Stimulated activated CD4-positive, alpha-beta T cell treated with anti-CD3 and anti-CD28 coated beads, TNF-alpha, amount 100 ng/mL, for 24 hours (primary cell): Measurements from ENCODE around the gene DND1.
"Not testable (repeated sequence)": the region's sequence is repeated elsewhere in the genome, so short reads cannot be mapped to it uniquely, and the experiment has no call there.

Source experiments
- DNase-seq, 3 experiments: peaks; one replicate each; pipeline ENCODE4 v3.0.0-alpha.2; 2020; ENCODE audit warnings: low read depth in 3 of 3

Gene DND1

DNA sequence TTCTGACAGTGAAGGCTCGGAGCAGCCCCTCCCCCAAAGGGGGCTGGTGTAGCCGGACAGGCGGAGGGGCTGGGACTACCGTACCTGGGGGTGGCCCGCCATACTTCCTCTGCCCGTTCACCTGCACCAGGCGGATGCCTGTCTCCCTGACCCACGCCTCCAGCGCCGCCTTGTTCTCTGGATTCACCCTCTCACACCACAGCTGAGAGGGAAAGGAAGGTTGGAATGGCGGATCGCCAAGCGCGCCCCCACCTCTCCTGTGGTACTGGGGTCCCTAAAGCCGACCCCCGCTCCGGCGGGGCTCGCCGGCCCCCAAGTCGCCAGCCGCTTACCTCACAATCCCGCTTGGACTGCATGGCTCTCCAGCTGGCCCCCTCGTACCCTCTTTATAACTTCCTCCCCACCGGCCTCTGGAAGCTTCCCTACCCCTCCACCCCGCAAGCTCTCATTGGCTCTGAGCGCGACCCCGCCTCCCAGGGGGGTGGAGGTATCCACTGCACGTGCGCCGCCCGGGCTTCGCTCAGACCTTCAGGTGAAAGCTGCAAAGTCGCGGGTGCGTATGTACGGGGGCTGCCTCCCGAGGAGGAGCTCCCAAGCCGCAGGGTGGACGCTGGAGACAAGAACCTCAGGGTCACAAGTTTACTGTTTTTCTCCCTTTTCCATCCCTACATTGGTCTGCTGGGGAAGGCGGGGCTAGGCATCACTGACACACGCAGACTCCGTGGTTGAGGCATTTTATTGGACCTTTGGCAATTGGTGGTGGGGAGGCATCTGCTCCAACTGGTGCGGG is at the start of gene DND1:
DND1 (minus strand) TSS at position 390 of the 790 bp plus-strand sequence; CDS start at position 356, 34 bp downstream.
- DNase-seq = no peak

DNA sequence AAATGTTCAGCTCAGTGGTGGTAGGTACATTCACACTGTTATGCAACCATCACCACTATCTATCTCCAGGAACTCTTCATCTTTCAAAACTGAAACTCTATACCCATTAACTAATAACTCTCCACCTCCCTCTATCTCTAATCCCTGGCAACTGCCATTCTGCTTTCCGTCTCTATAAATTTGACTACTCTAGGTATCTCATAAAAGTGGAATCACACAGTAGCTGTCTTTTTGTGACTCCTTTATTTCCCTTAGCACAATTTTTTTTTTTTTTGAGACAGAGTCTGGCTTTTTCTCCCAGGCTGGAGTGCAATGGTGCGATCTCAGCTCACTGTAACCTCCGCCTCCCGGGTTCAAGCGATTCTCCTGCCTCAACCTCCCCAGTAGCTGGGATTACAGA is 48.0 kb upstream of the DND1 start:
- DNase-seq = not testable (repeated sequence)

DNA sequence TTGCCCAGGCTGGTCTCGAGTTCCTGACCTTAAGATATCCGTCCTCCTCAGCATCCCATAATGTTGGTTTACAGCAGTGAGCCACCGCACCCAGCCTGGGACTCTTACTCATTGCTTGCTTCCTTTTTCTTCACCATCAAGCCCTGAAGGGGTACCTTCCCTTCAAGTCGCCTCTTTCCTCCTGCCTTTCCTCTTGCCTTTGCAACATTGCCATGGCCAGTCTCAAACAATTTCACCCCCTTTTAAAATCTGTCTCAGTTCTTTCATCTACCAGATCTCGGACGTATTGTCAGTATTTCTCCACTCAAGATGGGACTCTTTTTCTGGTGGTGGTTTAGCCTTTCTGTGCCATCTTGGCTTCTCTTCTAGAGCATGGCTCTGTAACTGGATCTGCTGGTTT is 47.4 kb upstream of the DND1 start:
- not testable (repeated sequence) for DNase-seq

DNA sequence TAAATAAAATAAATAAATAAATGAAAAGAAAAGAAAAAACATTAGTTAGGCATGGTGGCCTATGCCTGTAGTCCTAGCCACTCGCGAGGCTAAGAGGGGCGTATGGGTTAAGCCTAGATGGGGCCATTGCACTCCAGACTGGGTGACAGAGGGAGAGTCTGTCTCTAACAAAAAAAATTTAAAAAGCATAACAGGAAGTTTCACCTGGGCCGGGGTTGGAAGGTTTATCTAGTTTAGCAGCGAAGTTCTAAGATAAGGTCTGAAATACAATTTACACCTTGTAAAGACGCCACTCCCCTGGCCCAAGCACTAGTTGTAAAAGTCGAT is 44.9 kb upstream of the DND1 start:
- DNase-seq = no peak

DNA sequence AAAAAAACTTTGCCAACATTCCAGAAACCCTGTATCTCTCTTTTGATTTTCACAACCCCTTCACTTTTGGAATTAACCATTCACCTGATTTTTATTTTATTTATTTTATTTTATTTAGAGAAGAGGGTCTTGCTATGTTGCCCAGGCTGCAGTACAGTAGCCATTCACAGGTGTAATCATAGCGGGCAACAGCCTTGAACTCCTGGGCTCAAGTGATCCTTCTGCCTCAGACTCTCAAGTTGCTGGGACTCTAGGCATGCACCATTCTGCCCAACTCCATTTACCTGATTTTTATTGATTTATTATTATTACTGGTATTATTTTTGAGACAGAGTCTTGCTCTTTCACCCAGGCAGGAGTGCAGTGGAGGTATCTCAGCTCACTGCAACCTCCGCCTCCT is 42.9 kb upstream of the DND1 start:
- DNase-seq = not testable (repeated sequence)

DNA sequence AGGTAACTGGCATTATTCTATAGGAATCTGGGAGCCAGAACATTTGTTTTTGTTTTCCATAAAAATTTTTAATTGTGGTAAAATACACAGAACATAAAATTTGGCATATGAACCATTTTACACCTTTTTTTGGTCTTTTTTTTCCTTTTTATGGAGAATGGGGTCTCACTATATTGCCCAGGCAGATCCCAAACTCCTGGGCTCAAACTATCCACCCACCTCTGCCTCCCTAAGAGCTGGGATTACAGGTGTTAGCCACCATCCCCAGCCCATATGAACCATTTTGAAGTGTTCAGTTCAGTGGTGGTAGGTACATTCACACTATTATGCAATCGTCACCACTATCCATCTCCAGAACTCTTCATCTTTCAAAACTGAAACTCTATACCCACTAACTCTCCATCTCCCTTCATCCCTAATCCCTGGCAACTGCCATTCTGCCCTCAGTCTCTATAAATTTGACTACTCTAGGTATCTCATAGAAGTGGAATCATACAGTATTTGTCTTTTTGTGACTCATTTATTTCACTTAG is 40.3 kb upstream of the DND1 start:
- no peak for DNase-seq

DNA sequence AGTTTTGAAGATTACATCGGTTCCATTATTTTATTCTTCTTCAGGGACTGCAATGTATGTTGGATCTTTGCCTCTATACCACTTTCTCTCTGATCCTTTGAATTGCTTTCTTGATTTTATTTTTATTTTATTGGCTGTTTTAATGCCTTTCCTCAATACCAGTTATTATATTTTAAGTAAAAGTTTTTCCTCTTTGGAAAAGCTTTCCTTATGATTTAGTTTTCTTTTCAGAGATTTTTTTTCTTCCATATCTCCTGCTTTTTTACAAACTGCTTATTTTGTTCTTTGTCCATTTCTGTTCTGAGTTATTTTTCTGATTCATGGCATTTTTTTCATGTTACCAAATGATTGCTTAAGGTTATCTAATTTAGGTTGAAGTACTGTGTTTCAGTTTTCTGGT is 38.4 kb upstream of the DND1 start:
- DNase-seq = no peak

DNA sequence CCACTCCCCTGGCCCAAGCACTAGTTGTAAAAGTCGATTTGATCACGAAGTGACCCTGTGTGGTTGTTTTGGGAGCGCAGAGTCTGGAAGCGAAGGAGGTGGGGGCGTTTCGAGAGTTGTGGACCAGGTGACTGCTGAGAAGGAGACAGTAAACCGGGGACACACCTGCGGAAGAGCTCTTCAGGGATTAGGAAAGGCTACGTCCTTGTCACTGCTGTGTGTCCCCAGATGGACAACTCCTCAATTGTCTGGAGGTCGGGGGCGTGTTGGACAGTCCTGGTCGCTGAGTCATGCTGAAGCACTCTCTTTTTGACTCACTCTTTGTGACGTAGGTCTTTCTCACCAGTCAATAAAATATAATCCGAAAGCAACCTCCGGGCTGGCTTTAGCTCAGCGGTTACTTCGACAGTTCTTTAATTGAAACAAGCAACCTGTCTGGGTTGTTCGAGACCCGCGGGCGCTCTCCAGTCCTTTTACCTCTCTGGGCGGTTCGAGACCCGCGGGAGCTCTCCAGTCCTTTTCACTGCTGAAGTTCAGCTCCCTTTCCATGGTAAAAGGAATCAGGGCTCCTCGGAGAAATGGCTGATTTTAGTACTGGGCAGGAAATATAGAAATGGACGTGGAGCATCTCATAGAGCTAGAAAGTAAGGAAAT is 37.6 kb upstream of the DND1 start:
- peak; percentile 80 to 87 (median 80) for DNase-seq

DNA sequence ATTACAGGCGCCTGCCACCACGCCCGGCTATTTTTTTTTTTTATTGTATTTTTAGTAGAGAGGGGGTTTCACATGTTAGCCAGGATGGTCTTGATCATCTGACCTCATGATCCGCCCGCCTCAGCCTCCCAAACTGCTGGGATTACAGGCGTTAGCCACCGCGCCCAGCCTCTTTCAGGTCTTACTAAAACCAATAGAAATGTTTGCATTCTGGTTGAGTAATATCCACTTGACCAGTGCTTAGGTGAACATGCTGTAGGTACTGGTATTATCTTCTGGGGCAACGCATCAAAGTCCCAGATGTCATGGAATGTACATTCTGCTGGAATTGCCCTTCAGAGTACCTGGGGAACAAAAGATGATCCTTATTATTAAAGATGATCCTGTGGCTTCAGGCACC is 35.4 kb upstream of the DND1 start:
- DNase-seq = not testable (repeated sequence)

DNA sequence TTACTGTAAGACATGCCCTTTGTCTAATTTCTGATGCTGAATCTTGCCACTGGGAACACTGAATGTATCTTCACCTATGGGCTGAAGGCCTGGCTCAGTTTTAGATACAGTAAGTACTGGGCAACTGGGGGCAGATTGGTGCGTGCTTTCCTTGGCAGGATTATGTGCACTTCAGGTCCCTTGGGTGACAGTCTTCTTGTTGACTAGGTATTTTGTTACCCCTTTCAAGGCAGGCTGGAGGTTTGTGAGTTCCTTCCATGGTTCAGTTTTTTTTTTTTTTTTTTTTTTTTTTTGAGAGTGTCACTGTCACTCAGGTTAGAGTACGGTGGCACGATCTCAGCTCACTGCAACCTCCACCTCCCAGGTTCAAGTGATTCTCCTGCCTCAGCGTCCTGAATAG is 34.4 kb upstream of the DND1 start:
- DNase-seq = no peak

DNA sequence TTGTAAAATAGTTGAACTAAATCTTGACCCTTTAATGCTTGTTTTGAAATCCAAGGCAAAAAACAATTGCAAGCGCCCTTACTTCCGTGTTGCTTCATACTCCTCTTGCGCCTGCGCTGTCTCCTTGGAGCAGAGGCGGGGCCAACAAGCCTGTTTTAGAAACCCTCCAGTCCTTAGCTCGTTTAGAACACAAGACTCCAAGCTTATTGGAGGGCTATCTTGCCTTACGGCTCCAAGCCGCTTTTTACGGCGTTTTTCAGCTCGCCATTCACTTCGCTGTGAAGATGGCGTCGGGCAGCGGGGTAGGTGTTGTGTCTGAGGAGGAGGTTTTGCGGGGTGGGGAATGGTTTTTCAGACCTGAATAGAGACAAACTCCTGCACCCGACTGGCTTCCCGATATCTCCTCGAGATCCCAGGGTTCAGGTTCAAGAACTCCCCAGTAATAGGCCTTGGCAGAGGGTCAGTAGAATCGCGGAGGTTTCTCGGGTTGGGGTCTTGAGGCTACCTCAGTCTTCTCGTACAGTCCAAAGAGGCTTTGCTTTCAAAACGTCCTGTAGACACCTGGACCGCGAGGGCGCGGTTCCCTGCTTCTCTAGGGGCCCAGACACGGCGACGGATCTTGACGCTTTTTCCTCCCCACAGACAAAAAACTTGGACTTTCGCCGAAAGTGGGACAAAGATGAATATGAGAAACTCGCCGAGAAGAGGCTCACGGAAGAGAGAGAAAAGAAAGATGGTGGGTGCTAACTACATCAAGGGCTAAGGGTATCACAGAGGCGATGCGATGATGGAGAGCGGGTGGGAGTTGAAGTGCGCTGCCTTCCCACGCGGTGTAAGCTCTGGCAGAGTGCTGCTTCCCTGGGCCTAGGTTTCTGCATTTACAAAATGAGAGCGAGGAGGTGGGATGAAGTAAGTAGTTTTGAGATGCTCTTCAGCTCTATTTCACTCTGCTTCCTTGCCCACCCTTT is 27.1 kb upstream of the DND1 start, which contains the start of gene ZMAT2:
ZMAT2 (plus strand) TSS at position 271 of the 968 bp plus-strand sequence; CDS start at position 285, 14 bp downstream.
- peak; percentile 81 to 90 (median 90) for DNase-seq

DNA sequence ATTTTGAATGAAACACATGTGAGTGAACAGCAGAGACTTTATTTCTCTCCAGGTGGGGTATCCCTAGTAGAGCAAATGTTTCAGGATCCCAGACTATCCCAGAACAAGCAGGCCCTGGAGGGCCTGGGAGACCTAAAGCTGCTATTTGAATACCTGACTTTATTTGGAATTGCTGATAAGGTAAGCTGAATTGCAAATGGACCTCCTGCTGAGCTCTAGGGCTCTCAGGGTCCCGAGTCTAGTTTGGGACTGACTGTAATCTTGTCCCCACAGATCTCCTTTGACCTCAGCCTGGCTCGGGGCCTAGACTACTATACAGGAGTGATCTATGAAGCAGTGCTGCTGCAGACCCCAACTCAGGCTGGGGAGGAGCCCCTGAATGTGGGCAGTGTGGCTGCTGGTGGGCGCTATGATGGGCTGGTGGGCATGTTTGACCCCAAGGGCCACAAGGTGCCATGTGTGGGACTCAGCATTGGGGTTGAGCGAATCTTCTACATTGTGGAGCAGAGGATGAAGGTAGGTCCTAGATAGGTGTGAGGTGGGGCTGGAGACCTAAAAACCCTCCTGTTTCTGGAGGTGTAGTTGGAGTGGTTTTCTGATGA is 23.6 kb upstream of the DND1 start:
- no peak for DNase-seq

DNA sequence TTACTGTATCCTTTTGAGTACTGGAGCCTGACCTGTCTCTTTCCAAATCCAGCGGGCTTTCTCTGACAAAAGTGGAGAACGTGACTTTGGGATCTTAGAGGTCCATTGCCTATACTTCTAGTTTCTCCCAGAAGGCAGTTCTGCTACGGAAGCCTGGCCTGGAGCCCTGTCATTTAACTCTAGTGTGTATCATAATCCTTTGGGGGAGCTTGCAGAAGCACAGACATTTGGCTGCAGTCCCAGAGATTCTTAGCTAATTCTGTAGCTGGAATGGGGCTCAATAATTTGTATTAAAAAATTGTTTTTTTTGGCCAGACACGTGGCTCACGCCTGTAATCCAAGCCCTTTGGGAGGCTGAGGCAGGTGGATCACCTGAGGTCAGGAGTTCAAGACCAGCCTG is 20.9 kb upstream of the DND1 start:
- DNase-seq = no peak

DNA sequence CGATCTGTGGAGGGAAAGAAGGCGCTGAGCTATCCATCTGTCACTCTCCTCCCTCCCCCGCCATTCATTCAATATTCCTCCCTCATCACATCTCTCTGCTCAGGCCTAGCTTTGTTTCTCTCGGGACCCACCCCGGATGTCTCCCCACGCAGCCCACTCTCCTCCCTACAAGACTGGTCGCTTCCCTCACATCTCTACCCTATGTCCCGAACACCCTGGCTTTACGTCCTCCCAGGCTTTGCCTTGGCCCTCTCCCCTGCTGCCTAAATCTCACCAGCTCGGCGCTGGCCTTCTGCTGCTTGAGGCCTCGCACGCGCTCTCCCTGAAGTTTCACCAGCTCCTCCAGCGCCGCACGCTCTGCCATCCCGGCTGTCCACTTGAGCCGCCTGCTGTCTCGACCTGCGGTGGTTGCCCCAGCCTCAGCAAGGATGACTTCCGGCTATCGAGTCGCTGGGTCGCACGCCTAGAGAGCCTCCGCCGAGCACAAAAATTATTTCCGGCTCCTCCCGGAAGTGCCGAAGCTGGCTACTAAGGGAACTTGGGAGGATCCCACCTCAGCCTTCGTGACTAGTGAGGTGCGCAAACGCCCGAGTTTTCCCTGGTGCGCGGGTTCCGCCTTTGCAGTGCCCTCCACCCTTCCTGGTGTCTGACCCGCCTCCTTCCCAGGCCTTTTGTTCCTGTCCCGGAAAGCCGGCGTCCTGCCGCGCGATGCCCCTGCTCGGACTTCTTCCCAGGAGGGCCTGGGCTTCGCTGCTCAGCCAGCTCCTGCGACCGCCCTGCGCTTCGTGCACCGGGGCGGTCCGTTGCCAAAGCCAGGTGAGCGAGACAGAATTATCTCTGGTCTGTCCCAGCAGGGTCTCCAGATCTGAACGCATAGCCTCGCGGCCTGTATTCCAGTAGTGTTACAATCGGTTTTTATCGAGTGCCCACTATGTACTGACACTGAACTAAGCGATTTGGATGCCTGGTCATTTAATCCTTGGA is 17.9 kb upstream of the DND1 start, which contains the start of the genes HARS1 and HARS2:
HARS1 (minus strand) TSS at position 430 of the 984 bp plus-strand sequence; CDS start at position 364, 66 bp downstream.
HARS2 (plus strand) TSS at position 515 of the 984 bp plus-strand sequence; CDS start at position 709, 194 bp downstream.
- peak; percentile 74 to 84 (median 78) for DNase-seq

DNA sequence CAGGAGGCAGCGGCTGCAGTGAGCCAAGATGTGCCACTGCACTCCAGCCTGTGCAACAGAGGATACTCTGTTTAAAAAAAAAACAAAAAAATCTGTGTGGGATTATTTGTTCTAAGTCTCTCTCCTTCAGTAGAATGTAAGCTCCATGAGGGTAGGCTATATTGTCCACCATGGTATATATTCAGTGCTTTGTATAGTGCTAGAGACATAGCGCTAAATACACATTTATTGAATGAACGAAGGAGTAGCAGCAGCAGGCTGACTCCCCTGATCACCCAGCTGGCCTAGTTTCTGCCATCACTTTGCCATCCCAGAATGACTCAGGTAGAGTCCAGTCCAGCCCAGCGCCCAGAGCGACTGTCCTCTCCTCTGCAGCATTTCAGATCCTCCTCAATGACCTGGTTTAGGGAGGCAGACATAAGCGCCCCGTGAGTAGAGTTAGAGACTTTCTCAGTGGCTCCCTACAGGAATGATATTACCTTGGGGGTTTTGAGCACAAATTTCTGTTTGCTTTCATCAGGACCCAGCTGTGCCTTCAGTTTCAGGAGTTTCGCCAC is 17.1 kb upstream of the DND1 start:
- no peak for DNase-seq

DNA sequence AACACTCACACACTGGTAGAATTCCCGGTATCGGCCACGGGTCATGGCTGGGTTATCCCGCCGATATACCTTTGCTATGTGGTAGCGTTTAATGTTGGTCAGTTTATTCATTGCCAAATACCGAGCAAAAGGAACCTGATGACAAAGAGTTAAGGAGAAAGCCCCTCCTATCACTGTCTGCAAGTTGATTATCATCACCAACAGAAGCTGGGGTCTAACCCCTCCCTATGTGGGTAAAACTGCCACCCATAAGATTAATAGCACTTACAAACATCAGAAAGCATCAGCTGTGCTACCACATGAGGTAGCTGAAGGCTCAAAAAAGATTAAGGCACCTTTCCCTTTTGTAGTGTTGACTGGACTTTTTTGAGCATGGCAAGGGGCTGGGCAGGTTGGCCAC is 5.6 kb upstream of the DND1 start:
- DNase-seq = no peak

DNA sequence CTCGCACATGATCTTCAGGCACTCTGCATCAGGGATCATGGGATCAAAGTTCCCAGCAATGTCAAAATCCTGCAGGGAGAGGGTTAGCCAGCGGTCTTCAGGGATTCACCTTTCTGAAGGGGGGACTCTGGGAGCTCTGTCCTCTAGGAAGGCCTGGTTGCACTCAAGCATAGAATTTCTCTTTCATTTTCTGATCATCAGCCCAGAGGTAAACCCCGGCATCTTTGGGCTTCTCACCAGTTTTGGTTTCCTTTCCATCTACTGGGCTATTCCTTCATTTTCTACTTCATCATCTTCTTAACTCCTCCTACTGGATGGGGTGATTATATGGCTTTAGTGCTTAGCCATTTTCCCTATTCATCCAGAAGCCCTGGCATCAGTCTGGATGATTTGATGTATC is 4.6 kb upstream of the DND1 start:
- DNase-seq = no peak

DNA sequence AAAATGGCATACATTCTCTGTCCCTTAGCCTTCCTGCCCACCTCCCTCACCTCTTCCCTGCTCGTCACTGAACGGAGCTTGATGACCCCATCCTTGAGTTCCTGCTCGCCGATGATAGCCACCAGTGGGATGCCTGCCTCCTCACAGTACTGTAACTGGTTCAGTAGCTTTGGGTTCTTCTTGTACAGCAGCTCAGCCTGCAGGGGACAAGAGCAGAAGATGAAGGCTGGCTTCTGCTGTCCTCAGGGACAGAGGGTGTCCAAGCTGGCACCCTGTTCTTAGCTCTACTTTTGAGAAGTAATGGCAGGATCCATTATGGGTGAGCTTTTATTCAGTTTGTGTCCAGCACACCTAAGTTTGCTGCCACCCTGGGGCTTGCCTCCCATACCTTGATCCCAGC is 1.3 kb upstream of the DND1 start:
- DNase-seq = no peak

DNA sequence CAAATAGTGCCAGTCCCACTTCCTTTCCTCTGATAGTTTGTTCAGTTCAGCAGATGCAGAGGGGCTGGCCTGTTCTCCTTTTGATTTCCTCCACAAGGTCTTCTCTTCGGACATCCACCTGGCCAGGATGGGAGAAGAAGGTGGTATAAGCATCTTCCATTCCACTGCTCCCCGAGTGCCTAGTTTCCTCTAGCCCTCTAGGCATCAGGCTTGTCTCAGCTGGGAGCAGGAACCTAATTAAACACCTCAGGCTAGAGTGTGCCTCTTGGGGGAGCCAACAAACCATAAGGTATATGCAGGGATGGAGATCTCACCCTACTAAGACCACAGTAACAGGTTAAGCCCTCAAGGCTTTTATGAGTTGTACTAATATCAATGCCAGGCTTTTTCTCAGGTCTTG is 835 bp upstream of the DND1 start:
- DNase-seq = no peak
